Measurements from ENCODE around the gene SPATA16.
"Not testable (repeated sequence)": the region's sequence is repeated elsewhere in the genome, so short reads cannot be mapped to it uniquely, and the experiment has no call there.

SPATA16 gene, protein sequence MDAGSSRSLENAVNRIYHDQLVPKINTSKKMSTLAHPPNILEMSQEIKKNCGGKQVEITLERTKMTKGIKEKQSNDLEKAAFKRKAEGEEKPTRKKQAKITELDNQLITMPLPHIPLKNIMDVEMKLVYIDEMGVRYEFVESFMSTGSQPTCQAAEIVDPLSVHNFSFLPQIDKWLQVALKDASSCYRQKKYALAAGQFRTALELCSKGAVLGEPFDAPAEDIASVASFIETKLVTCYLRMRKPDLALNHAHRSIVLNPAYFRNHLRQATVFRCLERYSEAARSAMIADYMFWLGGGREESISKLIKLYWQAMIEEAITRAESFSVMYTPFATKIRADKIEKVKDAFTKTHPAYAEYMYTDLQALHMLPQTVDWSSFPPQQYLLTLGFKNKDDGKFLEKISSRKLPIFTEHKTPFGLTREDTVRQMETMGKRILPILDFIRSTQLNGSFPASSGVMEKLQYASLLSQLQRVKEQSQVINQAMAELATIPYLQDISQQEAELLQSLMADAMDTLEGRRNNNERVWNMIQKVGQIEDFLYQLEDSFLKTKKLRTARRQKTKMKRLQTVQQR

GRCh38 chr3:173140986-173141385, at the start of gene SPATA16:
Gene SPATA16 (minus strand): TSS chr3:173141235. CDS start chr3:173117731, 23,504 bp downstream.
- DNase-seq (ENCODE audit: low spot score), result no peak

DNA sequence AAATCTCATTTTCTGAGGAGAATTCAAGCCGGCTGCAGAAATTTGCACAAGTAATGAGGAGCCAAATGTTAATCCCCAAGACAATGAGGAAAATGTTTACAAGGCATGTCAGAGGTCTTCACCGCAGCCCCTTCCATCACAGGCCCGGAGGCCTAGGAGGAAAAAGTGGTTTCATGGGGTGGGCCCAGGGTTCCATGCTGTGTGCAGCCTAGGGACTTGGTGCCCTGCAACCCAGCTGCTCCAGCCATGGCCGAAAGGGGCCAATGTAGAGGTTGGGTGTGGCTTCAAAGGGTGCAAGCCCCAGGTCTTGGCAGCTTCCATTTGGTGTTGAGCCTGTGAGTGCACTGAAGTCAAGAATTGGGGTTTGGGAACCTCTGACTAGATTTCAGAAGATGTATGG, 42.0 kb upstream of the SPATA16 start:
- DNase-seq (ENCODE audit: low spot score), result not testable (repeated sequence)

GRCh38 chr3:173173652-173174051, 32.6 kb upstream of the SPATA16 start:
- DNase-seq (ENCODE audit: low spot score), result no peak

DNA sequence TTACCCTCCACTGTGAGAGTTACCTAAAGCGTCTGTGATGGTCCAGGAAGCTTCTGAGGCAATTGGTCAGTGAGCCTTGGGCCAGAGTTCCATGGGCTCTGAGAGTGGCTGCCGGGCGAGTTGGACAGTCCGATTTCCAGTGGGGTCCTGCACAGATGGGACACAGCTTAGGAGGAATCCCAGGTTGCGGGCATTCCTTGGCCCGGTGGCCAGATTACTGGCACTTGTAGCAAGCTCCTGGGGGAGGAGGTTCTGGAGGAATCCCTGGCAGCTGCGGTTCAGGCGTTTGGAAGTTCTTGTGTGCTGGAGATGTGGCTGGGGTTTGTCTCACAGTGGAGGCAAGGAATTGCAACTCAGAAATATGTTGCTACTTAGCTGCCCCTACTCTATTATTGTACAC, 18.1 kb upstream of the SPATA16 start:
- DNase-seq (ENCODE audit: low spot score), result not testable (repeated sequence)

- DNase-seq (ENCODE audit: low spot score), result not testable (repeated sequence)
Observed at GRCh38 chr3:173156533-173156932, 15.5 kb upstream of the SPATA16 start.

DNA sequence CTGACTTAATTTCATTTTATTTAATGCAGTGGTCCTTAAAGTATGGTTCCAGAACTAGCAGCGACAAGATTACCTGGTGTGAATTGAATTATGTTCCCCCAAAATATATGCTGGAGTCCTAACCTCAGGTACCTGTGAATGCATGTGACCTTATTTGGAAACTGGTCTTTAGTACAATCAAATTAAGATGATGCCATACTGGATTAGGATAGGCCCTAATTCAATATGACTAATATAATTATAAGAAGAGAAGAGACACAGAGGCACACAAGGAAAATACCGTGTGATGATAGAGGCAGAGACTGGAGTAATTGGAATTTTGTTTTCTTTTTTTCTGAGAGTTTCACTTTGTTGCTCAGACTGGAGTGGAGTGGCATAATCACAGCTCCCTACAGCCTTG, 12.6 kb upstream of the SPATA16 start:
- no peak for DNase-seq (ENCODE audit: low spot score)

- DNase-seq (ENCODE audit: low spot score), result no peak
Observed at GRCh38 chr3:173139420-173139819, 1.6 kb downstream of the SPATA16 start.

DNA sequence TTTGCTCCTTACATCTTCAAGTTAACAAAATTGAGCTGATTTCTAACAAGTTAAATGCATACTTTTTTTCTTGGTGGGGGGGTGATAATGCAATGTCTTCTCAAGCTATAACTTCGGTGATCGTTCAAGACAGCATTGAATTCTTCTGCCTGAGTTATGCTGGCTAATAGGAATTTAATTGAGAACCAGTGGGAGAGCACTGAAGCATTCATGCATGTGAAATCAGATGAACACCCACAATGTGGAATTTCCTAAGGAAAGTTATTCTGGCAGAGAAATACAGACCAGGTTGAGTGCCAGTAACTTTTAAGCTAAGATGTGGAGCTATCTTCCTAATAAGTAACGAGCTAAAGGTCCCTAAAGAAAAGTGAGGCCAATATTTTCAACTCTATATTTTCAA, 3.0 kb downstream of the SPATA16 start:
- DNase-seq (ENCODE audit: low spot score), result no peak

DNA sequence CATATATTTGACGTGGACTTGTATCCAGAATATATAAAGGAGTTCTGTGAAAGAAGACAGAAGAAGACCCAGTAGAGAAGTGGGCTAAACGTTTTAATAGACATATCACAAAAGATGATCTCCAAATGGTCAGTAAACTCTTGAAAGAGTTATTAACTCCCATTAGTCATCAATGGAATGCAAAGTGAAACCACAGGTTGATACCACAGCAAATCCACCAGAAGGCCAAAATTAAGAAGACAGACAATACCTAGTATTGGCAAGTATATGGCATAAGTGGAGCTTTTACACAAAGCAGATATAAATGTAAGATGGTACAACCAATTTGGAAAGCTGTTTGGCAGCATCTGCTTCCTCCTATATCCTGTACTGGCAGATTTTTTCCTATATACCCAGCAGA, 6.0 kb downstream of the SPATA16 start:
- DNase-seq (ENCODE audit: low spot score), result no peak

- DNase-seq (ENCODE audit: low spot score), result no peak
Observed at GRCh38 chr3:173128633-173129032, 12.4 kb downstream of the SPATA16 start.

DNA sequence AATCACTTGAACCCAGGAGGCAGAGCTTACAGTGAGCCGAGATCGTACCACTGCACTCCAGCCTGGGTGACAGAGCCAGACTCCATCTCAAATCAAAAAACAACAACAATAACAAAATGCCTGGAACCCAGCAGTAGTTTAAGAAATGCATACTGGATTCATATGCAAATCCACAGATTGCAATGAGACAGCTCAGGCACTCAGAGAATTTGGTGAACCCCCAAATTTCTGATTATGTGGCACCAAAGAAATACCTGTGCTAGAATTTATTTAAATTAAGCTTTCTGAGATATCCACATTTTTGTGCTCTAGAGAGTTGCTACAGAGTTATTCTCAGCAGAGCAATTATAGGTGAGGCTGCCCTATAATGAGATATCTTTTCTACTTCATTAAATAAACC, 29.7 kb downstream of the SPATA16 start:
- DNase-seq (ENCODE audit: low spot score), result no peak

DNA sequence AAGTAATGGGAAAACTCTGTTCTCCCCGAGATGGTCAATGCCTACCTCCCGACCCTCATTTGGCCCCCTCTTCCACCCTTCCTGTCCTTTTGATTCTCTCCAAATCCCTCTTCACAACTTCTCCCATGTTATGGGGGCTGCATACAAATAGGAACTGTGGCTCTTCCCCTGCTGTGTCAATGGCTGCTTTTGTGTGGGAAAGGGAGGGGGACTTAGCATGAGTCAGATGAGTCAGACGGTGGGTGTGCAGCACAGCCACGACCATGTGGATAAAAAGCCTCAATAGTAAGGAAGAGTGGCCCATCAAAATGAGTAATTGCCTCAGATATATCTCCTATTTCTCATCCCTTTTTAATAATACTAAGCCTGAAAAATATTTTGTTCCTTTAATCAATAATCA, 31.9 kb downstream of the SPATA16 start:
- no peak for DNase-seq (ENCODE audit: low spot score)

- no peak for DNase-seq (ENCODE audit: low spot score)
Observed at GRCh38 chr3:173103469-173103868, 37.6 kb downstream of the SPATA16 start.

GRCh38 chr3:173098959-173099358, 42.1 kb downstream of the SPATA16 start:
- no peak for DNase-seq (ENCODE audit: low spot score)

DNA sequence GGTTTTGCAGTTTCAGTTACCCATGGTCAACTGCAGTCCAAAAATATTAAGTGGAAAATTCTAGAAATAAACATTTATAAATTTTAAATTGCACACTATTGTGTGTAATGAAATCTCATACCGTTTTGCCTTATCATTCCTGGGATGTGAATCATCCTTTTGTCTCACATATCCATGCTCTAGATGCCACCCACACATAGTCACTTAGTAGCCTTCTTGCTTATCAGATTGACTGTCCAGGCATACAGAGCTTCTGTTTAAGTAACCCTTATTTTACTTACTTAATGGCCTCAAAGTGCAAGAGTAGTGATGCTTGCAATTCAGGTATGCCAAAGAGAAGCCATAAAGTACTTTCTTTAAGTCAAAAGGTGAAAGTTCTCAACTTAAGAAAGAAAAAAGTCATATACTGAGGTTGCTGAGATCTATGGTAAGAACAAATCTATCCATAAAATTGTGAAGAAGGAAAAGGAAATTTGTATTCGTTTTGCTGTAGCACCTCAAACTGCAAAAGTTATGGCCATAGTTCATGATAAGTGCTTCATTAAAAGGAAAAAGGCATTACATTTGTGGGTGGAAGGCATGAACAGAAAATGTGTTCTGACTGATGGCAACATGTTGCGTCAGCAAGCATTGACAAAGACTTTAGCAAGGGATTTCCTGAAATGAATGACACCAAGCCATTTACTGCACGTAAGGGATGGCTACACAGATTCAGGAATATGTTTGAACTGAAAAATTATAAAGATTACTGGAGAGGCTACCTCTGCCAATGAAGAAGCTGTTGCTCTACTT, 43.8 kb downstream of the SPATA16 start:
- DNase-seq (ENCODE audit: low spot score), result no peak

GRCh38 chr3:173096140-173096539, 44.9 kb downstream of the SPATA16 start:
- no peak for DNase-seq (ENCODE audit: low spot score)

GRCh38 chr3:173092038-173092437, 49.0 kb downstream of the SPATA16 start:
- DNase-seq (ENCODE audit: low spot score), result no peak

DNA sequence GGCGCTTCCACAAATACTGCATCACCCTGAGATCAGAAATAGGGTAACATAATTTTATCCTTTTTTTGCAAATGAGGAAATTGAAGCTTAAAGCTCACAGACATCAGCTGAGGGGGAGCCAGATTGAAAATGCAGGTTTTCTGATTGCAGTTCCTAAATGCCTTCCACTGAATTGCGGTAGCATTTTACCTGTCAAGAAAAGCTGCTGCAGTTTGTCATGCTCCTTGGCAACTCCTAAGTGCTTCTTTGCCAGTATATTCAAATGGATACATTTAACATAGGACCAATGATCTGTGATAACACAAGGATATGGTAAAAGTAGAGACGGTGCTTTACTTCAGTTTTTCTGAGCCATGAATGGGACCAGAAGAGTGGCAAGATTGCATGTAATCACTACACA, 50.5 kb downstream of the SPATA16 start:
- DNase-seq (ENCODE audit: low spot score), result no peak

DNA sequence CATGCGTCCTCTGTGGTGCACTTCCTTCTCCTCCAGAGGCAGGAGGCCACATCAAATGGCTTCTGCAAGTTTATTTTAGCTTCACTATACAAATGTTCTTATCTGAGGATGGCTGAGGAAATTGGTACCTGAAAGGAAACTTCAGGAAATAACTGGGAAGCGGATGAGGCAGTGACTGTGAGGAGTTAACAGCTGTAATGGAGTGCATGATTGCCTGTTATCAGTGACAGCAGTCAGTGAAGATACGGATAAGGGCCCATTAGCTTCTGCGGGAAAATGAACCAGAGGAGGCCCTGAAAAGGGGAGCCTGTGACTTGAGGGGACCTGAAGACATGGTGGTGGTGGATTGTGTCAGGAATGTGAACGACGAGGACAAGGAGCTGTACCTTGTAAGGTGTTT, 51.8 kb downstream of the SPATA16 start:
- DNase-seq (ENCODE audit: low spot score), result no peak

DNA sequence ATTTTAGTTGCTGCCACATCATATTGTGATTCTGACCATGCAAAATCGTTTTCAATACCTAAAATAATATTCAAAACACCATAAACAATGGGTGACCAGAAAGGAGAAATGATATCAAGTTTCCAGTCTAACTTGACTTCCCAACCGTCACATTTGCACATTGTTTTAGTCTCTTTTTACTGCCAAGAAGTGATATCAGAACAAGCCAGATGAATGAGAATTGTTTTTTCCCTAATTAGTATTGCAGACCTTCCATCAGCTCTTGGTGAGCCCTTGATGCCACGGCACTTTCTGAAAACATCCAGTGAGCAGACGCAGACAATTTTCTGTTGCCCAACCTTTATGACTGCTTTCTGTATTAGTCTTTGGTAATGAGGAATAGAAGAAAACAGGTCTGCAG, 62.5 kb downstream of the SPATA16 start:
- DNase-seq (ENCODE audit: low spot score), result no peak

GRCh38 chr3:173066044-173067004, 74.7 kb downstream of the SPATA16 start:
- no peak for DNase-seq (ENCODE audit: low spot score)

- DNase-seq (ENCODE audit: low spot score), result no peak
Observed at GRCh38 chr3:173065543-173065981, 75.5 kb downstream of the SPATA16 start.
